ENCODE measurements around the gene TTC28. TPM values are rescaled to one million over a fixed set of nuclear protein-coding genes. Genes with fewer than 3 reads are reported as not detected.

TTC28 gene
- total and polyA plus RNA-seq, 7 experiments from 2014 or later, result 0.50 to 8.3 (median 4.2) TPM

- intact Hi-C loops (cut with micrococcal nuclease), result no loop called here
- ATAC-seq, result no peak
- Histone ChIP-seq H3K4me3 (ENCODE audit: low read length) (no peak overlapping the region), H3K9me3 (ENCODE audit: control insufficient read depth in 2 of 3, low read length in 3 of 3) (no peaks in the 10 kb centered on the region), H3K4me1 (ENCODE audit: control insufficient read depth in 2 of 2, insufficient read depth in 2 of 2, low read length in 2 of 2) (no peaks in the 10 kb centered on the region), H3K27me3 (ENCODE audit: control insufficient read depth in 2 of 2, insufficient read depth in 2 of 2, low read length in 2 of 2) (no peaks in the 10 kb centered on the region), H3K27ac (ENCODE audit: low read depth, low read length) (no peak overlapping the region), H3K36me3 (ENCODE audit: control insufficient read depth in 2 of 3, insufficient read depth in 3 of 3, low read length in 3 of 3) (no peaks in the 10 kb centered on the region)
- no peaks in the 10 kb centered on the region for H3K9me3 Mint-ChIP-seq
- H3K4me1 Mint-ChIP-seq, result peaks cover 0 to 21% (median 6%) of the 10 kb centered on the region in 7 donors
- ChIA-PET CTCF (no interaction called here), POLR2A (no interaction called here)
- no peak for DNase-seq
- peaks cover 0 to 13% (median 0%) of the 10 kb centered on the region in 5 donors for H3K36me3 Mint-ChIP-seq
- peak overlapping the region in 1 of 10 donors; percentile 26 for H3K4me3 Mint-ChIP-seq
- H3K27me3 Mint-ChIP-seq, result peaks cover 0 to 4% (median 0%) of the 10 kb centered on the region in 5 donors
- H3K27ac Mint-ChIP-seq, result no peak overlapping the region
Measured at GRCh38 chr22:28299753-28300152, 379.9 kb downstream of the TTC28 start.

GRCh38 chr22:28299309-28299708, 380.3 kb downstream of the TTC28 start:
- ATAC-seq, result no peak

GRCh38 chr22:28297504-28297903, 382.1 kb downstream of the TTC28 start:
- Histone ChIP-seq H3K36me3 (ENCODE audit: control insufficient read depth in 2 of 3, insufficient read depth in 3 of 3, low read length in 3 of 3) (no peaks in the 10 kb centered on the region), H3K27me3 (ENCODE audit: control insufficient read depth in 2 of 2, insufficient read depth in 2 of 2, low read length in 2 of 2) (no peaks in the 10 kb centered on the region), H3K4me3 (ENCODE audit: low read length) (no peak overlapping the region), H3K9me3 (ENCODE audit: control insufficient read depth in 2 of 3, low read length in 3 of 3) (no peaks in the 10 kb centered on the region), H3K27ac (ENCODE audit: low read depth, low read length) (no peak overlapping the region), H3K4me1 (ENCODE audit: control insufficient read depth in 2 of 2, insufficient read depth in 2 of 2, low read length in 2 of 2) (no peaks in the 10 kb centered on the region)
- CTCF ChIA-PET, result no interaction called here
- peaks cover 0 to 10% (median 0%) of the 10 kb centered on the region in 5 donors for H3K36me3 Mint-ChIP-seq
- POLR2A ChIA-PET, result no interaction called here
- peaks cover 0 to 21% (median 6%) of the 10 kb centered on the region in 7 donors for H3K4me1 Mint-ChIP-seq
- intact Hi-C loops (cut with micrococcal nuclease), result no loop called here
- H3K27ac Mint-ChIP-seq, result no peak overlapping the region
- no peaks in the 10 kb centered on the region for H3K9me3 Mint-ChIP-seq
- no peak overlapping the region for H3K4me3 Mint-ChIP-seq
- ATAC-seq (peak; percentile 55), DNase-seq (no peak)
- H3K27me3 Mint-ChIP-seq, result peaks cover 0 to 4% (median 0%) of the 10 kb centered on the region in 5 donors

More at GRCh38 chr22:28299309-28299708, 380.3 kb downstream of the TTC28 start:
- no peak for DNase-seq
- Histone ChIP-seq H3K4me1 (ENCODE audit: control insufficient read depth in 2 of 2, insufficient read depth in 2 of 2, low read length in 2 of 2) (no peaks in the 10 kb centered on the region), H3K27me3 (ENCODE audit: control insufficient read depth in 2 of 2, insufficient read depth in 2 of 2, low read length in 2 of 2) (no peaks in the 10 kb centered on the region), H3K27ac (ENCODE audit: low read depth, low read length) (no peak overlapping the region), H3K36me3 (ENCODE audit: control insufficient read depth in 2 of 3, insufficient read depth in 3 of 3, low read length in 3 of 3) (no peaks in the 10 kb centered on the region), H3K9me3 (ENCODE audit: control insufficient read depth in 2 of 3, low read length in 3 of 3) (no peaks in the 10 kb centered on the region), H3K4me3 (ENCODE audit: low read length) (no peak overlapping the region)
- no peaks in the 10 kb centered on the region for H3K9me3 Mint-ChIP-seq
- peaks cover 0 to 13% (median 0%) of the 10 kb centered on the region in 5 donors for H3K36me3 Mint-ChIP-seq
- H3K27ac Mint-ChIP-seq, result no peak overlapping the region
- peaks cover 0 to 4% (median 0%) of the 10 kb centered on the region in 5 donors for H3K27me3 Mint-ChIP-seq
- intact Hi-C loops (cut with micrococcal nuclease), result no loop called here
- POLR2A ChIA-PET, result no interaction called here
- H3K4me1 Mint-ChIP-seq, result peaks cover 0 to 21% (median 6%) of the 10 kb centered on the region in 7 donors
- CTCF ChIA-PET, result no interaction called here
- no peak overlapping the region for H3K4me3 Mint-ChIP-seq

- no peak overlapping the region for H3K4me3 ChIP-seq (ENCODE audit: low read length)
- CTCF ChIA-PET, result interaction anchor here (0.6 kb wide), 1 partner anchor 130 kb away, joined by 4 read pairs; no protein-coding TSS in a partner anchor
- H3K9me3 ChIP-seq (ENCODE audit: control insufficient read depth in 2 of 3, low read length in 3 of 3), result no peaks in the 10 kb centered on the region
- ATAC-seq (no peak), DNase-seq (no peak)
- H3K4me3 Mint-ChIP-seq, result no peak overlapping the region
- H3K27me3 ChIP-seq (ENCODE audit: control insufficient read depth in 2 of 2, insufficient read depth in 2 of 2, low read length in 2 of 2), result no peaks in the 10 kb centered on the region
- intact Hi-C loops (cut with micrococcal nuclease), result no loop called here
- H3K27me3 Mint-ChIP-seq, result peaks cover 0 to 4% (median 0%) of the 10 kb centered on the region in 5 donors
- H3K9me3 Mint-ChIP-seq, result no peaks in the 10 kb centered on the region
- H3K27ac ChIP-seq (ENCODE audit: low read depth, low read length), result no peak overlapping the region
- POLR2A ChIA-PET, result no interaction called here
- H3K27ac Mint-ChIP-seq, result no peak overlapping the region
- no peaks in the 10 kb centered on the region for H3K36me3 ChIP-seq (ENCODE audit: control insufficient read depth in 2 of 3, insufficient read depth in 3 of 3, low read length in 3 of 3)
- no peaks in the 10 kb centered on the region for H3K4me1 ChIP-seq (ENCODE audit: control insufficient read depth in 2 of 2, insufficient read depth in 2 of 2, low read length in 2 of 2)
- peaks cover 0 to 21% (median 6%) of the 10 kb centered on the region in 7 donors for H3K4me1 Mint-ChIP-seq
- peaks cover 0 to 7% (median 0%) of the 10 kb centered on the region in 5 donors for H3K36me3 Mint-ChIP-seq
Measured at GRCh38 chr22:28296452-28296851, 383.2 kb downstream of the TTC28 start.

- Mint-ChIP-seq H3K4me3 (no peak overlapping the region), H3K9me3 (peaks cover 0 to 2% (median 0%) of the 10 kb centered on the region in 11 donors), H3K27me3 (peaks cover 0 to 7% (median 0%) of the 10 kb centered on the region in 5 donors), H3K4me1 (peaks cover 0 to 5% (median 0%) of the 10 kb centered on the region in 7 donors), H3K27ac (no peak overlapping the region), H3K36me3 (peaks cover 0 to 7% (median 0%) of the 10 kb centered on the region in 5 donors)
- Histone ChIP-seq H3K4me3 (ENCODE audit: low read length) (no peak overlapping the region), H3K9me3 (ENCODE audit: control insufficient read depth in 2 of 3, low read length in 3 of 3) (no peaks in the 10 kb centered on the region), H3K27me3 (ENCODE audit: control insufficient read depth in 2 of 2, insufficient read depth in 2 of 2, low read length in 2 of 2) (no peaks in the 10 kb centered on the region), H3K27ac (ENCODE audit: low read depth, low read length) (no peak overlapping the region), H3K36me3 (ENCODE audit: control insufficient read depth in 2 of 3, insufficient read depth in 3 of 3, low read length in 3 of 3) (no peaks in the 10 kb centered on the region), H3K4me1 (ENCODE audit: control insufficient read depth in 2 of 2, insufficient read depth in 2 of 2, low read length in 2 of 2) (no peaks in the 10 kb centered on the region)
- intact Hi-C loops (cut with micrococcal nuclease), result no loop called here
- ChIA-PET CTCF (no interaction called here), POLR2A (no interaction called here)
- ATAC-seq (no peak), DNase-seq (no peak)
Measured at GRCh38 chr22:28283068-28283654, 396.5 kb downstream of the TTC28 start.

- DNase-seq, result no peak
- no peaks in the 10 kb centered on the region for H3K9me3 ChIP-seq (ENCODE audit: control insufficient read depth in 2 of 3, low read length in 3 of 3)
- CTCF ChIA-PET, result no interaction called here
- peaks cover 0 to 2% (median 0%) of the 10 kb centered on the region in 11 donors for H3K9me3 Mint-ChIP-seq
- H3K4me3 Mint-ChIP-seq, result no peak overlapping the region
- no peak overlapping the region for H3K27ac ChIP-seq (ENCODE audit: low read depth, low read length)
- no peak overlapping the region for H3K27ac Mint-ChIP-seq
- no peaks in the 10 kb centered on the region for H3K4me1 ChIP-seq (ENCODE audit: control insufficient read depth in 2 of 2, insufficient read depth in 2 of 2, low read length in 2 of 2)
- peaks cover 0 to 5% (median 0%) of the 10 kb centered on the region in 7 donors for H3K4me1 Mint-ChIP-seq
- POLR2A ChIA-PET, result no interaction called here
- no peak for ATAC-seq
- H3K36me3 ChIP-seq (ENCODE audit: control insufficient read depth in 2 of 3, insufficient read depth in 3 of 3, low read length in 3 of 3), result no peaks in the 10 kb centered on the region
- no peaks in the 10 kb centered on the region for H3K27me3 ChIP-seq (ENCODE audit: control insufficient read depth in 2 of 2, insufficient read depth in 2 of 2, low read length in 2 of 2)
- peaks cover 0 to 7% (median 0%) of the 10 kb centered on the region in 5 donors for H3K27me3 Mint-ChIP-seq
- H3K36me3 Mint-ChIP-seq, result peaks cover 0 to 7% (median 0%) of the 10 kb centered on the region in 5 donors
- no peak overlapping the region for H3K4me3 ChIP-seq (ENCODE audit: low read length)
- intact Hi-C loops (cut with micrococcal nuclease), result no loop called here
Measured at GRCh38 chr22:28282405-28283067, 397.1 kb downstream of the TTC28 start.
